Measurements from ENCODE around the gene ALDH2.

GRCh38 chr12:111816065-111816615 lies 49.4 kb downstream of the ALDH2 start:
- TF ChIP-seq CTCF (IDR thresholded peaks at IDR 0.05; ENCODE audit: low read depth, low read length, poor library complexity, severe bottlenecking) (no peak), EZH2phosphoT487 (IDR thresholded peaks at IDR 0.05; ENCODE audit: borderline replicate concordance, low read length) (no peak)

Measured in DOHH2 (cell line).